GM18519 (cell line): ENCODE data around the gene CECR2.

Experiments used
- ATAC-seq: cut with Tn5 transposase; IDR thresholded peaks from one replicate; pipeline ENCODE4 v1.9.1; 2021; ENCODE audit warnings: mild to moderate bottlenecking, moderate library complexity; ENCODE audit not compliant: unreplicated experiment, low FRiP score

The CECR2 gene

DNA sequence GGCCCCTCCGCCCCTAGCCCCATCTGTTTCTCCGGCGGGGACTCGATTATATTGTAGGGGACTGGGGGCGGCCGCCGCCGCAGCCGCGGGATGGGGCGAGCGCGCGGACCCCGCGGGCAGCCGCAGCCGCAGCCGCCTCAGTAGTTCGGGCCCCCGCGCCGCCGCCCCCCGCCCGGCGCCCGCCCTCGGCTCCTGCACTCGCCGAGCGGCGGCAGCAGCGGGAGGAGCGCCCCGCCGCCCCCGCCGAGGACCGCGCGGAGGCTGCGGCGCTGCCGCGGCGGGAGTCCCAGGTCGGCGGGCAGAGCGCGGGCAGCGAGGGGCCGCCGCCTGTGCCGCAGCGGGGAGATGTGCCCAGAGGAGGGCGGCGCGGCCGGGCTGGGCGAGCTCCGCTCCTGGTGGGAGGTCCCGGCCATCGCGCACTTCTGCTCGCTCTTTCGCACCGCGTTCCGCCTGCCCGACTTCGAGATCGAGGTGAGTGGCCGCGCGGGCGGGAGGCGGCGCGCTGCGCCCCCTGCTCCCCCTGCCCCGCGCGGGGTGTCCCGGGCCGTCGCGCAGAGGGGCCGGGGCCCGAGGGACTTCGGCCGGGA is at the start of gene CECR2:
CECR2 (plus strand) TSS at position 22 of the 587 bp plus-strand sequence; CDS start at position 346, 324 bp downstream.
- ATAC-seq: no peak

DNA sequence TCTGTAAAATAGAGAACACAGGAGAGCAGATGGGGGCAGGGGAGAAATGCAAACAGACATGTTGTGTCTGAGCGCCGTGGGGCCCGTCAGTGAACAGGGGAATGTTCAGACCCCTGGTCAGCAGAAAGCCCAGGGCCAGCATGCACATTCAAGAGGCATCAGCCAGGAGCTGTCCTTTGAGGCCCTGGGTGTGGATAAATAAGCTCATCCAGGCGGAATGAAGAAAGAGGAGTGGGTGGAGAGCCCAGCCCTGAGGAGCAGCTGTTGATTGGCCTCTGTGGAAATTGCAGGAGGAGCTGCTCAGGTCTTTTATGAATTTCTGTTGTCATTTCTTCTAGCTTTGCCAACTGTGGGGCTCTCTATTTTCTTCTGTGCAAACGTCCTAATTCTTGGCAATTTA is 49.7 kb upstream of the CECR2 start:
- no peak for ATAC-seq

DNA sequence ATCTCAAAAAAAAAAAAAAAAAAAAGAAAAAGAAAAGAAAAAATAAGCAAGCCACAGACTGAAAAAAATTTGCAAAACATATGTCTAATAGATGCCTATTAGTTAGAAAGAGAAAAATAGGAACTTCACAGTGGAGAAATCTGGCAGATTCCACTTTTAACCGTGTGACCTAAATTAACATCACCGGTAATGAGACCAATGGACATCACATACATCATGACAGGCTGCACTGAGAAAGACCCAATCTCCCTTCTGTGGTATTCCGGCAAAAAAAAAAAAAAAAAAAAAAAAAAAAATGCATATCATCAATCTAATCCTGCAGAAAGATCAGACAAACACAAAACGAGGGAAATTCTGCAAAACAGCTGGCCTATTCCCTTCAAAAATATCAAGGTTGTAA is 46.7 kb upstream of the CECR2 start:
- no peak for ATAC-seq

DNA sequence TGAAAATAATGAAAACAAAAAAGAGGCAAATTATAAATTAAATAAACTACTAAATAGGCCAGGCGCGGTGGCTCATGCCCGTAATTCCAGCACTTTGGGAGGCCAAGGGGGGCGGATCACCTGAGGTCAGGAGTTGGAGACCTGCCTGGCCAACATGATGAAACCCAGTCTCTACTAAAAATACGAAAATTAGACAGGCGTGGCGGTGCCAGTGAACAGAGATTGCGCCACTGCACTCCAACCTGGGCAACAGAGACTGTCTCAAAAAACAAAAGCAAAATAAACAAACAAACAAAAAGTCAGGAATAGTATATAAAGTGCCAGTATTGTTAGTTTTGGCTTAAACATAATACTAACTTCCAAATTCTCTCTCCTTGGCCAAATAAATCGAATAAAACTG is 37.6 kb upstream of the CECR2 start:
- ATAC-seq: no peak

DNA sequence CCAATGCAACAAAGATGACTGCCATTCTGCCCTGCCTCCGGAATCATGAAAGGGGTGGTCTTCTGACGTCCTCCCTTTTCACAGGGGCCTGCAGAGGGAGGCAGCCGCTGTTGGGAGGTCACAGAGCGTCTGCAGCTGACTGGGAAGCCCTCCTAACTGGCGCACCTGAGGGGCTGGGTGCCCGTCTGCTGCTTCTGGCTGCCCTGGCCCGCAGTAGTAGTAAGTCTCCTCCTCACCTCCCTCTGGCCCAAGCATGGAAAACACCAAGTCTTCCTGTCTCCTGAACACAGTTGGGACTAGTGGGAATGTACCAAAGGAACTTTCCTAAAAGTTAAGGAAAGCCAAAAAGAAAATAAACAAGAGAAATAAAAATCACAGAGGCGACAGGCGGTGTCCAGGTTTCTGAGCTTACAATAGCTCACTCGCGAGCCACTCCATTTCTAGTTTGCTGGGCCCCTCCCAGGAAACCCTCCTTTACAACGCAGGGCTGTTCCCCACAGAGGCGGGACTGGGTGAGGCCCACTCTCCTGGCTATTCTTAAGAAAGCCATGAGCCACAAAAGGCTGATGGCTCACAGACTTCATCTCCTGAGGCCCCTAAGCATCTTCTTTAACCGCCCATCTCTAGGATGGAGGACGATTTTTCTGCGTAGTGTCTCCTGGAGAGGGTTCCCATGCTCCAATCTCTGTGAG is 37.0 kb upstream of the CECR2 start:
- no peak for ATAC-seq

DNA sequence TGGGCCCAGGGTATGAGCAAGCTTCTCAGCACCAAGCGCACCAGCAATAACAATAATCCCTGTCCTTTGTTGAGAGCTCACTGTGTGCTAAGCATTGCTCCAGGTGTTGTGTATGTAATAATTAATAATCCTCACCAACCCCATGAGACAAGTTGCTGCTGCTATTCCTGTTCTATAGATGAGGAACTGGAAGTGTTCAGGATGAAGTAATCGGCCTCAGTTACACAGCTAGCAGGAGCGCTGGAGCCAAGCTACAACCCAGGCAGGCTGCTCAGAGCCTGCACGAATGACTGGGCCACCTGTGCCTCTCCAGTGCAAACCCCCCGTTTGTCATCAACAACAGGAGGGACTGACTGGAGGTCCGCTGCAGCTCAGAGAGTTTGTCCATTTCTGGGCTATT is 35.2 kb upstream of the CECR2 start:
- no peak for ATAC-seq

DNA sequence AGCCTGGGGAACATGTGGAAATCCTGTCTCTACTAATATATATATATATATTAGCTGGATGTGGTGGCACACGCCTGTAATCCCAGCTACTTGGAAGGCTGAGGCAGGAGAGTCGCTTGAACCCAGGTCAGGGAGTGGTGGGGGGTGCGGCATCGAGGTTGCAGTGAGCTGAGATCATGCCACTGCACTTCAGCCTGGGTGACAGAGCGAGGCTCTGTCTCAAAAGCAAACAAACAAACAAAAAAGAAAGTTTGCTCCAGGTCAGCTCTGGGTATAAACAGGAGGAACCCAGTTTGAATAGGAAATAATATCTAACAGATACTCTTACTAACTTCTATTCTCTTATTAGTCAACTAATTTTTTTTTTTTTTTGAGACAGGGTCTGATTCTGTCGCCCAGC is 34.3 kb upstream of the CECR2 start:
- no peak for ATAC-seq

DNA sequence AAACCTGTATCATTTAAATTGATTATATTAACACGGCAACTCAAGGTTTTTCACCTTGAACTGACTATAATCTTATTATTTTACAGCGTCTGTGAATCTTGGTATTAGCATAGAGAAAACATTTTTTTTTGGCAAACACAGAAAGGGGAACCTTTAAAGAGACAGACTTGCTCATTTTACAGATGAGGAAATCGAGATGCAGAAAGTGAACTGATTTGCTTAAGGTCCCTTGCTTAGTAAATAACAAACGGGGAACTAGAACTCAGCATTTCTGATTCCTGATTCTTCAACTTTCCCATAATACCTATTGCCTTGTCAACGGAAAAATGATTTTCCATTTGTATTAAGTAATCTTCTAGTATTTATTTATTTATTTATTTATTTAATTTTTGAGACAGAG is 33.2 kb upstream of the CECR2 start:
- ATAC-seq: no peak

DNA sequence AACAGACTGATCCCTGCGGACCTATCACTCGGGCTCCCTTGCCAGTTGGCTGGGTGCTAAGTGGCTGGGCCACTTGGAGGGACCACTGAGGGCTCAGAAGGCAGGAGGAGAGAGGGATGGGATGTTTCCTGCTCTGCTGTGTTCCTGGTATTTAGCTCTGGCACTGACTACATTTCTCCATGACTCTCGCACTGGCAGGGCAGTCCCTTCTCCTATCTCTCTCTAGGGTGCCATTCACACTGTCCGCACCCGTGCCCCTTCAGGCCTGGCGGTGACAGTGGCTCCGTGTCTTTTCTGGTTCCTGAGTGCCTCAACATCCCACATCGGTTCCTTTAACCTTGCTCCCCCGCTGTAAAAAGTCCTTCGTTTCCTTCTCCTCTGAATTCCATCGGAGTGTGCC is 31.6 kb upstream of the CECR2 start:
- no peak for ATAC-seq

DNA sequence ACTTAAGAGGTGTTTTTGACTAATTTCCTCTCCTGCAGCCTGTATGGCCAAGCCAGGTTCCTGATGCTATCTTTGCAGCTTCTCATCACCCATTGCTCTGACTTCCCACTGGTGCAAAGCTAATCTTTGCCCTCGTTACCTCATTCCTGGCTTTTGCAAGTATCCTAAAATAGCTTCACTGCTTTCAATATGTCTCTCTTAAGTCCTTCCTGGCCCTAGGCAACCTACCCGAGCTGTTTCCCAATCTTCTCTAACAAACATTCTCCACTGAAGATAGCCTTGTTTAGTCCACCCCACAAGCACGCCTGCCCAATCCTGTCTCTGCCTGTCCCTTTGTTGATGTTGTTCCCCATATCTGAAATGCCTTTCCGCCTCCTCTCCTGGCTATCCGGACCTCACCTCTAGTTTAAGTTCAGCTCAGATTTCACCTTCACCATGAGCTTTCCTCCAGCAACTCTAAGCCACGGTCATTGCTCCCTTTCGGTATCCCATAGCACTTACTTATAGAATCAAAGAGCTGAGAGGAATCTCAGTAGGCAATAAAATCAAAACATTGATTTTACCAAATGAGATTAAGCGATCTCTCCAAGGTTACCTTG is 30.1 kb upstream of the CECR2 start:
- ATAC-seq: no peak

DNA sequence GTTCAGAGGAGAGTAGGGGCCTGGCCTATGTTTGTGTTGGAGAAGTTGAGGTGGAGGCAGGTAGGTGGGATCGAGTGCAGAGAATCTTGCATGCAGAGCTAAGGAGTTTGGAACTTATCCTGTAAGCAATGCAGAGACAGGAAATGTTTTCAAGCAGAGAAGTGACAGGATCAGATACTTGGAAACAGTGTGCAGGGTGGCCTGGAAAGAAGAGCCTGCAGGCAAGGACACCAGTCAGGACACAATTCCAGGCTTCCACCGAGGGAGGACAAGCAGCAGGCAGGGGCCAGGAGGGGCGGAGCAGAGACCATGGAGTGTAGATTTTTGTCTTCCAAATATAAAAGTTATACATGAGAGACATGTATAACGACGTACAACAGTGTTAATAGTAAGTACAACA is 26.9 kb upstream of the CECR2 start:
- ATAC-seq: no peak

DNA sequence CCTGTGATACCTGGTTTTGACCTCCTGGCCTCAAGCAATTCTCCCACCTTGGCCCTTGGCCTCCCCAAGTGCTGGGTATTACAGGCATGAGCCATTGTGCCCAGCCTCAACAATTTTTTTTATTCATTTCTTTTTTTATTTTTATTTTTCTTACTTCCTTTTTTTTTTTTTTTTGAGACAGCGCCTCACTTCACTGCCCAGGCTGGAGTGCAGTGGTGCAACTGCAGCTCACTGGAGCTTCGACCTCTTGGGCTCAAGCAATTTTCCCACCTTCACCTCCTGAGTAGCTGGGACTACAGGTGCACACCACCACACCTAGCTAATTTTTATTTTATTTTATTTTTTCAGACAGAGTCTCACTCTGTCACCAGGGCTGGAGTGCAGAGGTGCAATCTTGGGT is 25.5 kb upstream of the CECR2 start:
- no peak for ATAC-seq

DNA sequence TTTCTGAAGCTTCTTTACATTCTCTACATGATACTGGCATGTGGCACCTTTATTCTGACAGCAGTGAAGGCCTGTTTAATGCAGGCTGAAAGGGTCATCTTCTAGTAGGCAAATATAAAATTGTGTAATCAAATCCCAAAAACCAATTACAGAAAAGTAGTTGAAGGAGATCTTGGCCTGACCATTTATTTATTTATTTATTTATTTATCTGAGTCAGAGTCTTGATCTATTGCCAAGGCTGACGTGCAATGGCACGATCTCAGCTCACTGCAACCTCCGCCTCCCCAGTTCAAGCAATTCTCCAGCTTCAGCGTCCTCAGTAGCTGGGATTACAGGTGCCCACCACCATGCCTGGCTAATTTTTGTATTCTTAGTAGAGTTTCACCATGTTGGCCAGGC is 22.7 kb upstream of the CECR2 start:
- ATAC-seq: no peak

DNA sequence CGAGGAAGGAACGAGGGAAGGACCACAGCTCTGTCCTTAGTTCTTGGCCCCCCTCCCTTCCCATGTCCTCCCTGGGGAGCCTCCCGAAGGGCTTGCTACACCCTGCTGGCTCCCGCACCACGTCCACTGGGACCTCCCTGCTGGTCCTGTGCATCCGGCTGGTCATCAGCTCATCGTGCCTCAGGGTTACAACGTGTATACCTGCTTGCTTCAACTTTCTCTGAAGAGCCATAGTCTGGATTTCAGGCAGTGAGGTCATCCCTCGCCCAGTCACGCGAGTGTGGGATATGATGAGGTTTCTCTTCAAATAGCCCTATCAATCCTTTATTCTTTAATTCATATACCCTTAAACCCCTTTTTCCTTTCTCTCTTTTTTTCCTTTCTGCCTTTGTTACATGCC is 21.5 kb upstream of the CECR2 start:
- no peak for ATAC-seq

DNA sequence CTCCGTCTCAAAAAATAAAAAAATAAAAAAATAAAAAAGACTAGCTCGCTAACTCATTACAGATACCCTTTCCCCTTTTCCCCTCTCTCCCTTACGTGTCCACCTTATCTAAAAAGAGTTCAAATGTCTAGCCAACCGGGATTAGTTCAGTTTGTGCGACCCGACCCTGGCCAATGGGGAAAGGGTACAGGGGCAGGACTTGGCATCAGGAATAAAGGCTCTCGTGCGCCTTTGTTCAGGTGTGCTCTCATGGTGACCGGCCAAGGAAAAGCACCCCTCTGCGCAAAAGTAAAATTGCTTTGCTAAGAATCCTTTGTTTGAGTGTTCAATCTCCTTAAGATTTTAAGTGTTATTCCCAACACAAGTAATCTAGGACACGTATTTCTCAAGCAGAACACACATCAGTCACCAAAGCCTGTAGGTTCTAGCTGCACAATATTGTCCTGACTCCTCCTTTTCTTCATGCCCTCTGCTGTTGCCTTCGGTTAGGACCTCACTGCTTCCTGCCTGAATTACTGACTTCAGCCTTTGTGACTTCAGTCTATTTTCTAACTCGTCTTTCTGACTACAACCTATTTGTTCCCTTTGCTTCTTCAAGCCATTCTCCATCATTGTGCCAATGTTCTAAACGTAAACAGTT is 20.7 kb upstream of the CECR2 start:
- no peak for ATAC-seq

DNA sequence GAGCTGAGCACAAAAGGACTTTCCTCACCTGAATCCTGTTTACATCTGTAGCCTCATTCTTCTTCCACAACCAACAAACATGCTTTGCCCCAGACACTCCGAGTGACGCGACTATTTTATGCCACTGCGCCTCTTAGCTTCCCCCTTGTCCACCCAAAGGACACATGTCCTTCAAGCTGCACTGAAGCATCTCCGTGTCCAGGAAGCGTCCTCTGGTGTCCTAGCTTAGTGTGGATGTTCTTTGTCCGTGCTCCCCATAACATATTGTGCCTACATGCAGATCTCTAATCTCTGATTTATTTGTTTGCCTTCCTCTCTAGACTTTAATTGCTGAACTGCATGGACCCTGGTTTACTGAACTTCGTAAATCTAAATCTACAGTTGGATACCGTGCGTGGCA is 20.1 kb upstream of the CECR2 start:
- ATAC-seq: no peak

DNA sequence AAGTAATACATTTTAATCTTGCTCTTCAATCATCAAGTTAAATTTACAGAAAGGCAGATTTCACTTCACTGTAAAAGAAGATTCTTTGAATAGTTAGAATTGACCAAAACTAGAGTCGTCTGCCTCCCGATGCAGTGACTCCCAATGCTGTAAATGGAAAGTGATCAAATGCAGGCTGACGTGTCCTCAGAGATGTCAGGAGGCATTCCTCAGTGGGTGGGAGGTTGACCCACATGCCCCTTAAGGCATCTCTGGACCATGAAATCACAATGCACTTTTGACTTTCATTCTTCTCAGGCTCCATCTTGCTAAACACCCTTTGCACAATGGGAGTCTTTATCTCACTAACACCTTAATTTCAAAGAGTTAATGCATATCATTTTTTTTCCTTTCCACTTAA is 19.0 kb upstream of the CECR2 start:
- ATAC-seq: no peak

DNA sequence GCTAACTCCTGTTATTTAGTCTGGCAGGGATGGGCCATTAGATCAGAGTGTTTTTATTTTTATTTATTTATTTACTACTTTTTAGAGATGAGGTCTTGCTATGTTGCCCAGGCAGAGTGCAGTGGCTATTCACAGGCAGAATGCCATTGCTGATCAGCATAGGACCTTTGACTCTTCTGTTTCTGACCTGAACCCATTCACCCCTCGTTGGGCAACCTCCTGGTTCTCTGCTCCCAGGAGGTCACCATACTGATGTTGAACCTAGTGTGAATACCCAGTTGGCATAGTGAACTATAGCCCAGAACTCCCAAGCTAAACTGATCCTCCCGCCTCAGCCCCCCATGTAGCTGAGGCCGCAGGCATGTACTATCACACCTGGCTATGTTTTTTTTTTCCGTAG is 16.5 kb upstream of the CECR2 start:
- ATAC-seq: no peak

DNA sequence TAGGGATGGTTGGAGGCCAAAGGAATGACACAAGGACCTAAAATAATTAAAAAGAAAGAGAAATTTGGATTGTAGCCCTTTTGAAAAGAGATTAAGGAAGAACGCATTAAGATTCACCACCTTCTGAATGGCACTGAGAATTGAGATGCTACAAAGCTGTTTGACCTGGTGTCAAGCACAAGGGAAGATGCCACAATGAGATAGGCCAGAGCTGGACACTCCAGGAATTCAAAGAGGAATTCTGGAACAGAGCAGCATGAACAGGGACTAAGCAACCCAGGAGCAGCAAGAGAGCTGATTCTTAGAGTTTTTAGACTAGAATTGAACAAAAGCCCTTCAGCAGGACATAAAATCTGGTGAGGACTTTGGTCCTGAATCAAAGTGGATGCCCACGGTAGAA is 11.6 kb upstream of the CECR2 start:
- ATAC-seq: no peak

DNA sequence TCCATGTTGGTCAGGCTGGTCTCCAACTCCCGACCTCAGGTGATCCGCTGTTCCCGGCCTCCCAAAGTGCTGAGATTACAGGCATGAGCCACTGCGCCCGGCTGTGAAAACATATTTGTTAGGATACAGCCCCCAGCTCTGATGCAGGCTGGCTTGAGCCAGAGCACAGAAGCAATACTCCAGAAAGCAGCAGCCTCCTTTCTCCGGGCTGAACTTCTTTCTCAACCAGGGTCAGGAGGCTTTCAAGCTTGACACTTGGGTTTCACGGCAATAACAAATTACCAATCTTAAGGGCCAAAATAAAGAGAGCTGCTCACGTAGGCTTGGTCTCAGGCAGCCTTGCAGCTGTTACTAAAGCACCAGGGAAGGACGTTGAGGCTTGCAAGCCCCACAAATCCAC is 10.8 kb upstream of the CECR2 start:
- no peak for ATAC-seq

DNA sequence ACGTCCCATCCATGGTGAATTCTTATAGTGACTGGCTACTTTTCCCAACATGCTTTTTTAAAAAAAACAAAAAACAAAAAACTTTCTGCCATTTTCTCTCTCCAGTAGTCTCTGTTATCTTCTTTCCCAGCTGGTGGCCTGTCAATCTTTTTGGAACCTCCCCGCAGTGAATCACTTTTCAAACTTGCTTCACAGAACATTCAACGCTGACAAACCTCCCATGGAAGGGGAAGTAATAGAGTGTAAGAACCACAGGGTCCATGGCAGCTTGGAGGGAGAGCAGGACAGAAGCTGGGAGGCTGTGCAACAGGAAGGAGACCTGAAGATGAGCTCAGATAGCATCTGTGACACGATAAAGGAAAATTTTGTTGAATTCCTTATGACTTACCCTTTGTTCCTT is 9.8 kb upstream of the CECR2 start:
- no peak for ATAC-seq

DNA sequence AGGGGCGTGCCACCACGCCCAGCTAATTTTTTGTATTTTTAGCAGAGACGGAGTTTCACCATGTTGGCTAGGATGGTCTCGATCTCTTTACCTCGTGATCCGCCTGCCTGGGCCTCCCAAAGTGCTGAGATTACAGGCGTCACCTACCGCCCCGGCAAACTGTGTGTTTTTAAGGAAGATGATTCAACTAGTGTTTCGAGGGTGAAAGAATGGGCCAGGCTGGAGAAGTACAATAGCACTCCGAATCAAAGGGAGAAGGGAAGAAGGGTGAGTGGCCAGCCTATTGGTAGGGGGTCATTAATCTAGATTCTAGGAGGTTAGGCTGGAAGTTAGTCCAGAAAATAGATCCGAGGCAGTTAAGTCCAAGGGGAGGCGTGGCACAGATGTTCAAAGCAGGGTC is 2.9 kb upstream of the CECR2 start:
- no peak for ATAC-seq
